ENCODE measurements around the gene UGT2B28. TPM values are rescaled to one million over a fixed set of nuclear protein-coding genes. Genes with fewer than 3 reads are reported as not detected.
A peak's percentile ranks its signal among the peaks of the same experiment; 100 is the strongest.
"Not testable (repeated sequence)": the region's sequence is repeated elsewhere in the genome, so short reads cannot be mapped to it uniquely, and the experiment has no call there.

UGT2B28 gene
- total and polyA plus RNA-seq, 2 of the 8 experiments (the other 6 are each of a cell fraction or from before 2014, with no cell fraction given) = not detected

- CTCF ChIA-PET (ENCODE audit: partially characterized antibody); H3K36me3 ChIP-seq (ENCODE audit: control insufficient read depth in 2 of 4, insufficient read depth in 4 of 4, low read length in 3 of 4); H4K5ac ChIP-seq (ENCODE audit: insufficient read length, low read depth, low read length); H4K91ac ChIP-seq (replicated peaks; ENCODE audit: insufficient read length, low read length); H3K79me1 ChIP-seq (ENCODE audit: low read depth, low read length); H3K23me2 ChIP-seq (ENCODE audit: low read depth, low read length); H4K8ac ChIP-seq (ENCODE audit: extremely low read depth, insufficient read depth, low read length); H3K4me1 ChIP-seq (replicated peaks in 1 of 4; ENCODE audit: control insufficient read depth in 3 of 4, insufficient read depth in 4 of 4, low read length in 3 of 4); H4K20me1 ChIP-seq (replicated peaks in 1 of 2; ENCODE audit: control insufficient read depth in 1 of 2, insufficient read depth in 2 of 2, low read length in 2 of 2); H2AFZ ChIP-seq (ENCODE audit: low read length); H2BK12ac ChIP-seq (ENCODE audit: low read depth, low read length); H2BK15ac ChIP-seq (ENCODE audit: low read length); H3K14ac ChIP-seq (ENCODE audit: insufficient read length); H3K27ac ChIP-seq (ENCODE audit: low read depth, low read length); H3K18ac ChIP-seq (ENCODE audit: extremely low read depth, low read length); H2BK120ac ChIP-seq (replicated peaks; ENCODE audit: low read depth, low read length); FAIRE-seq; H3K79me2 ChIP-seq (ENCODE audit: control insufficient read depth in 1 of 2, insufficient read depth in 2 of 2, low read length in 2 of 2); H3K4ac ChIP-seq (replicated peaks; ENCODE audit: insufficient read length, low read depth, low read length); H3K27me3 ChIP-seq (replicated peaks in 1 of 4; ENCODE audit: control insufficient read depth in 3 of 4, extremely low read depth in 1 of 4, insufficient read depth in 3 of 4, low read length in 3 of 4); H3K9ac ChIP-seq (replicated peaks in 1 of 4; ENCODE audit: extremely low read depth in 1 of 4, low read depth in 3 of 4, low read length in 3 of 4); H3K9me3 ChIP-seq (ENCODE audit: insufficient read depth in 2 of 2, low read depth in 1 of 2, low read length in 1 of 2); H3K56ac ChIP-seq (replicated peaks; ENCODE audit: insufficient read length, low read depth, low read length); DNase-seq (ENCODE audit: low read depth in 1 of 2, low spot score in 2 of 2); H2AK5ac ChIP-seq (ENCODE audit: low read depth, low read length); H3K23ac ChIP-seq (ENCODE audit: insufficient read length); H2BK5ac ChIP-seq (ENCODE audit: low read depth, low read length); H2BK20ac ChIP-seq (ENCODE audit: low read length); H3K4me2 ChIP-seq (ENCODE audit: insufficient read depth in 1 of 2, low read depth in 2 of 2, low read length in 2 of 2); H3K4me3 ChIP-seq (ENCODE audit: extremely low read depth in 1 of 4, insufficient read depth in 2 of 4, low read depth in 3 of 4, low read length in 4 of 4); POLR2A ChIA-PET (ENCODE audit: partially characterized antibody): not testable (repeated sequence)
- 91% methylated on average over 2 of the region's 2 CpGs; no CpG with 5 or more reads in 1 of the 2 experiments for WGBS, 2 experiments (ENCODE audit: extremely low coverage in 1 of 2, insufficient coverage in 1 of 2, insufficient read length in 1 of 2, insufficient replicate concordance in 2 of 2, low coverage in 1 of 2, low lambda C conversion rate in 2 of 2, missing lambda C conversion rate in 1 of 2)
Measured at GRCh38 chr4:69250884-69251283, 29.4 kb upstream of the UGT2B28 start.

GRCh38 chr4:69253147-69253772 is 27.0 kb upstream of the UGT2B28 start:
- H3K9ac ChIP-seq (replicated peaks in 1 of 4; ENCODE audit: extremely low read depth in 1 of 4, low read depth in 3 of 4, low read length in 3 of 4); DNase-seq (ENCODE audit: low read depth in 1 of 2, low spot score in 2 of 2); H2BK5ac ChIP-seq (ENCODE audit: low read depth, low read length); H4K5ac ChIP-seq (ENCODE audit: insufficient read length, low read depth, low read length); FAIRE-seq; H3K23ac ChIP-seq (ENCODE audit: insufficient read length); H3K4ac ChIP-seq (replicated peaks; ENCODE audit: insufficient read length, low read depth, low read length); H2BK15ac ChIP-seq (ENCODE audit: low read length); CTCF ChIA-PET (ENCODE audit: partially characterized antibody); POLR2A ChIA-PET (ENCODE audit: partially characterized antibody); H2BK20ac ChIP-seq (ENCODE audit: low read length); H4K20me1 ChIP-seq (replicated peaks in 1 of 2; ENCODE audit: control insufficient read depth in 1 of 2, insufficient read depth in 2 of 2, low read length in 2 of 2); H3K79me1 ChIP-seq (ENCODE audit: low read depth, low read length); H3K4me2 ChIP-seq (ENCODE audit: insufficient read depth in 1 of 2, low read depth in 2 of 2, low read length in 2 of 2); H2BK12ac ChIP-seq (ENCODE audit: low read depth, low read length); H3K56ac ChIP-seq (replicated peaks; ENCODE audit: insufficient read length, low read depth, low read length); H3K4me3 ChIP-seq (ENCODE audit: extremely low read depth in 1 of 4, insufficient read depth in 2 of 4, low read depth in 3 of 4, low read length in 4 of 4); H3K36me3 ChIP-seq (ENCODE audit: control insufficient read depth in 2 of 4, insufficient read depth in 4 of 4, low read length in 3 of 4); H2BK120ac ChIP-seq (replicated peaks; ENCODE audit: low read depth, low read length); H3K4me1 ChIP-seq (replicated peaks in 1 of 4; ENCODE audit: control insufficient read depth in 3 of 4, insufficient read depth in 4 of 4, low read length in 3 of 4); H3K23me2 ChIP-seq (ENCODE audit: low read depth, low read length); H3K9me3 ChIP-seq (ENCODE audit: insufficient read depth in 2 of 2, low read depth in 1 of 2, low read length in 1 of 2); H4K91ac ChIP-seq (replicated peaks; ENCODE audit: insufficient read length, low read length); H3K27ac ChIP-seq (ENCODE audit: low read depth, low read length); H4K8ac ChIP-seq (ENCODE audit: extremely low read depth, insufficient read depth, low read length); H2AK5ac ChIP-seq (ENCODE audit: low read depth, low read length); H3K14ac ChIP-seq (ENCODE audit: insufficient read length); H3K79me2 ChIP-seq (ENCODE audit: control insufficient read depth in 1 of 2, insufficient read depth in 2 of 2, low read length in 2 of 2); H3K27me3 ChIP-seq (replicated peaks in 1 of 4; ENCODE audit: control insufficient read depth in 3 of 4, extremely low read depth in 1 of 4, insufficient read depth in 3 of 4, low read length in 3 of 4); H3K18ac ChIP-seq (ENCODE audit: extremely low read depth, low read length): not testable (repeated sequence)
- WGBS, 2 experiments (ENCODE audit: extremely low coverage in 1 of 2, insufficient coverage in 1 of 2, insufficient read length in 1 of 2, insufficient replicate concordance in 2 of 2, low coverage in 1 of 2, low lambda C conversion rate in 2 of 2, missing lambda C conversion rate in 1 of 2) = 93% methylated on average over 3 of the region's 3 CpGs; no CpG with 5 or more reads in 1 of the 2 experiments
- H2AFZ ChIP-seq (ENCODE audit: low read length) = 0 out of 2 replicates have a peak overlapping the region, but pooled peaks have one; percentile 23
